Esophagus (tissue), 2 donors: Measurements from ENCODE around the gene NKG7. TPM values are rescaled to one million over a fixed set of nuclear protein-coding genes. Genes with fewer than 3 reads are reported as not detected.
"Not testable (repeated sequence)": the region's sequence is repeated elsewhere in the genome, so short reads cannot be mapped to it uniquely, and the experiment has no call there.

Experiments used
- H3K27ac ChIP-seq, 2 donors: one replicate each; pipeline ENCODE4 v1.5.1; 2013; ENCODE audit warnings: low read depth in 2 of 2, mild to moderate bottlenecking in 2 of 2, inconsistent platforms in 1 of 2, low read length in 1 of 2, moderate library complexity in 1 of 2
- H3K27me3 ChIP-seq, 2 donors: one replicate each; pipeline ENCODE4 v1.6.1; 2013; ENCODE audit warnings: low read length in 2 of 2, control low read depth in 1 of 2, mild to moderate bottlenecking in 1 of 2; ENCODE audit not compliant: insufficient read depth in 2 of 2, control insufficient read depth in 1 of 2
- H3K36me3 ChIP-seq, 2 donors: one replicate each; pipeline ENCODE4 v1.6.1; 2013; ENCODE audit warnings: low read length in 1 of 2; ENCODE audit not compliant: control insufficient read depth in 2 of 2, insufficient read depth in 2 of 2
- H3K4me1 ChIP-seq, 2 donors: one replicate each; pipeline ENCODE4 v1.6.1; 2013; ENCODE audit warnings: low read length in 1 of 2; ENCODE audit not compliant: control insufficient read depth in 2 of 2, insufficient read depth in 2 of 2
- H3K4me3 ChIP-seq, 2 donors: one replicate each; pipeline ENCODE4 v1.5.1; 2013; ENCODE audit warnings: low read length in 2 of 2, mild to moderate bottlenecking in 2 of 2, low read depth in 1 of 2, moderate library complexity in 1 of 2
- H3K9me3 ChIP-seq, 2 donors: one replicate each; pipeline ENCODE4 v1.6.1; 2013; ENCODE audit warnings: mild to moderate bottlenecking in 2 of 2, low read depth in 1 of 2, low read length in 1 of 2, moderate library complexity in 1 of 2; ENCODE audit not compliant: control insufficient read depth in 2 of 2, insufficient read depth in 1 of 2
- WGBS, 2 donors: extraction: QIAGEN DNeasy Blood & Tissue Kit; methylation state at CpG; one replicate each; pipeline ENCODE4 v1.1.7; 2013; 5-methylcytosine and 5-hydroxymethylcytosine counted together
- polyA plus RNA-seq, 2 donors: library from polyadenylated mRNA; stranded (reverse); fragments of 200-250 nt; gene quantifications; one replicate each; pipeline ENCODE4 v1.2.3, GENCODE V29; 2013
- donor health status: healthy with polysubstance abuse.
- donor health status: Bipolar disorder and iron deficiency.

The NKG7 gene
- polyA plus RNA-seq, result 1 to 10 TPM; 1.0 to 3.2 TPM

GRCh38 chr19:51372649-51373504 lies at the start of gene NKG7:
NKG7 (minus strand) TSS chr19:51372654; CDS start chr19:51372535, 119 bp downstream.
- H3K27me3 ChIP-seq, result no peaks in the 10 kb centered on the region
- peak within 1 kb of the TSS; percentile 4 to 65 for H3K27ac ChIP-seq
- no peaks in the 10 kb centered on the region for H3K9me3 ChIP-seq
- peaks cover 0 to 5% of the 10 kb centered on the region in 2 donors for H3K4me1 ChIP-seq
- H3K36me3 ChIP-seq, result no peaks in the 10 kb centered on the region
- H3K4me3 ChIP-seq, result peak within 1 kb of the TSS in 1 of 2 donors; percentile 8
- 47 to 49% methylated on average over 9 of the region's 9 CpGs for WGBS, 2 donors

- Histone ChIP-seq H3K36me3 (no peaks in the 10 kb centered on the region), H3K4me1 (peaks cover 0 to 3% of the 10 kb centered on the region in 2 donors), H3K9me3 (peaks cover 0 to 2% of the 10 kb centered on the region in 2 donors), H3K4me3 (no peak overlapping the region), H3K27ac (no peak overlapping the region), H3K27me3 (no peaks in the 10 kb centered on the region)
- 10% methylated on average over 19 of the region's 19 CpGs for WGBS, 2 donors
Measured at GRCh38 chr19:51422053-51422448, 49.6 kb upstream of the NKG7 start.

GRCh38 chr19:51421229-51422052 lies 49.0 kb upstream of the NKG7 start:
- no peaks in the 10 kb centered on the region for H3K27me3 ChIP-seq
- peaks cover 0 to 3% of the 10 kb centered on the region in 2 donors for H3K4me1 ChIP-seq
- no peak overlapping the region for H3K27ac ChIP-seq
- 12 to 14% methylated on average over 36 to 39 of the region's 39 CpGs for WGBS, 2 donors
- H3K36me3 ChIP-seq, result no peaks in the 10 kb centered on the region
- no peak overlapping the region for H3K4me3 ChIP-seq
- peaks cover 0 to under 1% of the 10 kb centered on the region in 2 donors for H3K9me3 ChIP-seq

- H3K4me1 ChIP-seq, H3K4me3 ChIP-seq, H3K36me3 ChIP-seq, H3K9me3 ChIP-seq, H3K27me3 ChIP-seq, H3K27ac ChIP-seq: not testable (repeated sequence)
- WGBS, 2 donors, result 85 to 88% methylated on average over 11 of the region's 11 CpGs
Measured at GRCh38 chr19:51420511-51420910, 48.1 kb upstream of the NKG7 start.

GRCh38 chr19:51418707-51419106 lies 46.3 kb upstream of the NKG7 start:
- no peaks in the 10 kb centered on the region for H3K36me3 ChIP-seq
- WGBS, 2 donors, result 78 to 92% methylated on average over 2 of the region's 2 CpGs
- H3K4me3 ChIP-seq, result no peak overlapping the region
- no peak overlapping the region for H3K27ac ChIP-seq
- peaks cover 0 to 3% of the 10 kb centered on the region in 2 donors for H3K4me1 ChIP-seq
- H3K27me3 ChIP-seq, result no peaks in the 10 kb centered on the region
- H3K9me3 ChIP-seq, result no peaks in the 10 kb centered on the region

- H3K36me3 ChIP-seq, result no peaks in the 10 kb centered on the region
- H3K4me1 ChIP-seq, result peaks cover 0 to 3% of the 10 kb centered on the region in 2 donors
- no peak overlapping the region for H3K4me3 ChIP-seq
- H3K9me3 ChIP-seq, result no peaks in the 10 kb centered on the region
- peak overlapping the region in 1 of 2 donors; percentile 22 for H3K27ac ChIP-seq
- H3K27me3 ChIP-seq, result no peaks in the 10 kb centered on the region
- WGBS, 2 donors, result 63 to 73% methylated on average over 3 of the region's 3 CpGs
Measured at GRCh38 chr19:51417810-51418157, 45.3 kb upstream of the NKG7 start.

GRCh38 chr19:51417107-51417809 lies 44.8 kb upstream of the NKG7 start, which contains the start of gene SIGLEC10:
SIGLEC10 (minus strand) TSS chr19:51417642; CDS start chr19:51417581, 61 bp downstream.
- Histone ChIP-seq H3K4me3 (no peak within 1 kb of the TSS), H3K27ac (peak within 1 kb of the TSS in 1 of 2 donors; percentile 22)
- WGBS, 2 donors, result 52 to 53% methylated on average over 21 of the region's 21 CpGs

GRCh38 chr19:51416422-51416821 lies 44.0 kb upstream of the NKG7 start:
- H3K27ac ChIP-seq, H3K4me3 ChIP-seq: not testable (repeated sequence)
- 70 to 74% methylated on average over 14 to 15 of the region's 15 CpGs for WGBS, 2 donors

More at GRCh38 chr19:51417107-51417809, 44.8 kb upstream of the NKG7 start, which contains the start of gene SIGLEC10:
- no peaks in the 10 kb centered on the region for H3K36me3 ChIP-seq
- H3K27me3 ChIP-seq, result no peaks in the 10 kb centered on the region
- H3K4me1 ChIP-seq, result peaks cover 0 to 3% of the 10 kb centered on the region in 2 donors
- H3K9me3 ChIP-seq, result no peaks in the 10 kb centered on the region

GRCh38 chr19:51415187-51415586 lies 42.7 kb upstream of the NKG7 start:
- Histone ChIP-seq H3K36me3 (no peaks in the 10 kb centered on the region), H3K4me1 (peaks cover 0 to 3% of the 10 kb centered on the region in 2 donors), H3K9me3 (no peaks in the 10 kb centered on the region), H3K27ac (no peak overlapping the region), H3K4me3 (no peak overlapping the region), H3K27me3 (no peaks in the 10 kb centered on the region)
- WGBS, 2 donors, result 84 to 91% methylated on average over 12 of the region's 12 CpGs

More at GRCh38 chr19:51416422-51416821, 44.0 kb upstream of the NKG7 start:
- not testable (repeated sequence) for H3K4me1 ChIP-seq, H3K27me3 ChIP-seq, H3K9me3 ChIP-seq, H3K36me3 ChIP-seq
